NB4 (cell line): ENCODE data around the gene PATE3.

Experiments used
- CTCF ChIP-seq: IDR thresholded peaks from one replicate; pipeline ENCODE4 v1.5.1; 2012; ENCODE audit warnings: low read depth, low read length
- MAX ChIP-seq: IDR thresholded peaks from 2 replicates; pipeline ENCODE4 v1.6.1; 2011; ENCODE audit warnings: low read depth, low read length
- MYC ChIP-seq: IDR thresholded peaks from 2 replicates; pipeline ENCODE4 v1.6.1; 2011; ENCODE audit warnings: low read depth, low read length
- POLR2A ChIP-seq: IDR thresholded peaks from 2 replicates; pipeline ENCODE4 v1.6.1; 2011; ENCODE audit warnings: mild to moderate bottlenecking; ENCODE audit not compliant: insufficient read length; ENCODE audit errors: extremely low read depth

DNA sequence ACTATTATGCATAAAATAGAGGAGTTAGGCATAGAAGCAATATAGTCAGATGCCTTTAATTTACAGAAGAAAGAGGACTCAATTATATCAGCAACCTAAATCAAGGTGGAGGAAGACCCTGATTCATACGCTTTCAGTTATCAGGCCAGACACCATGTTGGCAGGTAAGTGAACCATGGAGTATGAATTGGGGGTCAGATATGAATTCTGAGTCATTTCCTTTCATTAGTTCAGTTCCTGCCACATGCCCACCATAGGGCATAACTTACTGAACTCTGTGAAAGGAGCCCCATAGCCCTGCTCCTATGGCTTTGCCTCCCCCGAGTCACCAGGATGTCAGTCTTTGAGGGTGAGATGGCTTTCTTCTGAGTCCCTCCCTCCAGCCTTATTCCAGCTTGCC is 24.4 kb upstream of the PATE3 start:
- TF ChIP-seq CTCF, result no peak
- TF ChIP-seq MAX, result no peak
- no peak for TF ChIP-seq POLR2A
- no peak for TF ChIP-seq MYC
